Right atrium auricular region (tissue), 2 donors: Measurements from ENCODE around the gene BTBD19. TPM values are rescaled to one million over a fixed set of nuclear protein-coding genes. Genes with fewer than 3 reads are reported as not detected.

Experiments used
- DNase-seq: peaks from one replicate; pipeline ENCODE4 v3.0.0-alpha.2; 2019; ENCODE audit warnings: low spot score
- H3K27ac ChIP-seq, 2 donors: fragments of 200-600 bp; sonication (generic); 1 replicate in 1 of 2; 2 replicates in 1 of 2; pipeline ENCODE4 v1.5.1; 2016 to 2019
- H3K27me3 ChIP-seq, 2 donors: fragments of 200-600 bp; sonication (generic); one replicate each; pipeline versions ENCODE4 v1.5.1 to v1.6.0; 2017 to 2019
- H3K36me3 ChIP-seq: fragments of 200-600 bp; sonication (generic); one replicate; pipeline ENCODE4 v1.5.1; 2016
- H3K4me1 ChIP-seq, 2 donors: fragments of 200-600 bp; sonication (generic); one replicate each; pipeline versions ENCODE4 v1.5.1 to v1.6.0; 2017 to 2019
- H3K4me3 ChIP-seq, 2 donors: fragments of 200-600 bp; sonication (generic); 1 replicate in 1 of 2; 2 replicates in 1 of 2; pipeline ENCODE4 v1.5.1; 2017 to 2019; ENCODE audit warnings: mild to moderate bottlenecking in 1 of 2, moderate library complexity in 1 of 2
- H3K9me3 ChIP-seq, 2 donors: fragments of 200-600 bp; sonication (generic); one replicate each; pipeline ENCODE4 v1.5.1; 2019
- CTCF ChIP-seq, 2 donors: fragments of 200-600 bp; sonication (generic); IDR thresholded peaks; one replicate each; pipeline ENCODE4 v1.5.1; 2019; ENCODE audit warnings: antibody characterized with exemption in 2 of 2
- total RNA-seq, 2 donors: library from RNA; depleted of rRNA; stranded (reverse); fragments of >200 nt; gene quantifications; one replicate each; pipeline ENCODE4 v1.1.0, GENCODE V29; 2016

The BTBD19 gene
- total RNA-seq, 2 donors from 2014 or later, result 1.8 to 5.6 TPM

GRCh38 chr1:44839576-44839975 is 31.3 kb downstream of the BTBD19 start:
- Histone ChIP-seq H3K9me3 (no peaks in the 10 kb centered on the region), H3K4me1 (peaks cover 0 to 13% of the 10 kb centered on the region in 2 donors), H3K27ac (no peak overlapping the region), H3K27me3 (no peaks in the 10 kb centered on the region), H3K36me3 (no peaks in the 10 kb centered on the region), H3K4me3 (no peak overlapping the region)
- no peak for DNase-seq
- no peak for TF ChIP-seq CTCF (IDR thresholded peaks at IDR 0.05)

- Histone ChIP-seq H3K4me1 (peaks cover 0 to 13% of the 10 kb centered on the region in 2 donors), H3K36me3 (no peaks in the 10 kb centered on the region), H3K9me3 (no peaks in the 10 kb centered on the region), H3K4me3 (peak overlapping the region; percentile 34 to 60), H3K27me3 (no peaks in the 10 kb centered on the region), H3K27ac (peak overlapping the region; percentile 7 to 59)
- no peak for TF ChIP-seq CTCF (IDR thresholded peaks at IDR 0.05)
- no peak for DNase-seq
Observed at GRCh38 chr1:44842486-44842861, 34.2 kb downstream of the BTBD19 start.

- H3K4me3 ChIP-seq, result peak within 1 kb of the TSS; percentile 34 to 60
- no peaks in the 10 kb centered on the region for H3K9me3 ChIP-seq
- peaks cover 0 to 13% of the 10 kb centered on the region in 2 donors for H3K4me1 ChIP-seq
- TF ChIP-seq CTCF (IDR thresholded peaks at IDR 0.05), result no peak
- H3K27me3 ChIP-seq, result no peaks in the 10 kb centered on the region
- H3K27ac ChIP-seq, result peak within 1 kb of the TSS; percentile 7 to 59
- no peaks in the 10 kb centered on the region for H3K36me3 ChIP-seq
- no peak for DNase-seq
Observed at GRCh38 chr1:44842862-44843655, 34.7 kb downstream of the BTBD19 start, which contains the start of gene PTCH2. PTCH2 (minus strand) TSS chr1:44843253; CDS start chr1:44842932, 321 bp downstream.

- peaks cover 0 to 28% of the 10 kb centered on the region in 2 donors for H3K4me1 ChIP-seq
- H3K27me3 ChIP-seq, result no peaks in the 10 kb centered on the region
- H3K36me3 ChIP-seq, result peaks cover 9% of the 10 kb centered on the region
- no peak overlapping the region for H3K27ac ChIP-seq
- no peak for TF ChIP-seq CTCF (IDR thresholded peaks at IDR 0.05)
- no peaks in the 10 kb centered on the region for H3K9me3 ChIP-seq
- no peak overlapping the region for H3K4me3 ChIP-seq
- DNase-seq, result no peak
Observed at GRCh38 chr1:44846985-44847384, 38.7 kb downstream of the BTBD19 start.

GRCh38 chr1:44847845-44848244 is 39.5 kb downstream of the BTBD19 start:
- Histone ChIP-seq H3K4me3 (no peak overlapping the region), H3K4me1 (peaks cover 0 to 21% of the 10 kb centered on the region in 2 donors), H3K27ac (no peak overlapping the region), H3K36me3 (peaks cover 9% of the 10 kb centered on the region), H3K9me3 (no peaks in the 10 kb centered on the region), H3K27me3 (no peaks in the 10 kb centered on the region)
- no peak for DNase-seq
- TF ChIP-seq CTCF (IDR thresholded peaks at IDR 0.05), result no peak
